ENCODE measurements around the gene ARHGAP35.
A peak's percentile ranks its signal among the peaks of the same experiment; 100 is the strongest.

The ARHGAP35 gene

DNA sequence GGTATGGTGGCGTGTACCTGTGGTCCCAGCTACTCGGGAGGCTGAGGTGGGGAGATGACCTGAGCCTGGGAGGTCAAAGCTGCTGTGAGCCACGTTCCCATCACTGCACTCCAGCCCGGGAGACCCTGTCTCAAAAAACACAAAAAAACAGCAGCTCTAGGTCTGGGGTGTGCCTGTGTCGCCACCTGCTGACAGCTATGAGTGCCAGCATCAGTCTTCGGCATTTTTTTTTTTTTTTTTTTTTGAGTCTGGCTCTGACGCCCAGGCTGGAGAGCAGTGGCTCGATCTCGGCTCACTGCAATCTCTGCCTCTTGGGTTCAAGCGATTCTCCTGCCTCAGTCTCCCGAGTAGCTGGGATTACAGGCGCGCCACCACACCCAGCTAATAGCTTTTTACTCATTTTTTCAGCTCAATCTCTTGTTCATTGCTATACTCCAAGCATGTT, 20.3 kb upstream of the ARHGAP35 start:
- Histone ChIP-seq H3K23ac (ENCODE audit: low read length) (no peak overlapping the region), H3K27me3 (ENCODE audit: insufficient read depth, low read length, poor library complexity) (no peaks in the 10 kb centered on the region), H2BK5ac (ENCODE audit: low read length) (no peak overlapping the region), H4K8ac (ENCODE audit: low read depth, low read length) (no peak overlapping the region), H3K27ac (ENCODE audit: low read depth, low read length) (no peak overlapping the region), H3K56ac (ENCODE audit: low read length) (no peak overlapping the region), H3K4me2 (ENCODE audit: low read length) (no peak overlapping the region), H2BK120ac (ENCODE audit: low read depth, low read length) (no peak overlapping the region), H3K36me3 (ENCODE audit: control insufficient read depth, insufficient read depth, low read length) (peaks cover 4% of the 10 kb centered on the region), H2BK15ac (replicated peaks; ENCODE audit: low read depth) (no peak overlapping the region), H4K5ac (ENCODE audit: low read length) (no peak overlapping the region), H3K4me3 (ENCODE audit: low read length) (no peak overlapping the region), H3K79me2 (ENCODE audit: control insufficient read depth, insufficient read depth, low read length) (no peaks in the 10 kb centered on the region), H3K4me1 (ENCODE audit: control insufficient read depth, low read depth, low read length) (no peaks in the 10 kb centered on the region), H2AK5ac (ENCODE audit: low read length) (no peak overlapping the region), H3K4ac (ENCODE audit: low read depth, low read length) (no peak overlapping the region), H3K18ac (ENCODE audit: low read length) (no peak overlapping the region), H3K9ac (ENCODE audit: low read length) (no peak overlapping the region), H3K79me1 (ENCODE audit: low read length) (peaks cover 2% of the 10 kb centered on the region)
- WGBS (ENCODE audit: extremely low coverage, insufficient coverage, low lambda C conversion rate) = no CpG with 5 or more reads among the region's 13 CpGs
- peak; percentile 91 for DNase-seq

DNA sequence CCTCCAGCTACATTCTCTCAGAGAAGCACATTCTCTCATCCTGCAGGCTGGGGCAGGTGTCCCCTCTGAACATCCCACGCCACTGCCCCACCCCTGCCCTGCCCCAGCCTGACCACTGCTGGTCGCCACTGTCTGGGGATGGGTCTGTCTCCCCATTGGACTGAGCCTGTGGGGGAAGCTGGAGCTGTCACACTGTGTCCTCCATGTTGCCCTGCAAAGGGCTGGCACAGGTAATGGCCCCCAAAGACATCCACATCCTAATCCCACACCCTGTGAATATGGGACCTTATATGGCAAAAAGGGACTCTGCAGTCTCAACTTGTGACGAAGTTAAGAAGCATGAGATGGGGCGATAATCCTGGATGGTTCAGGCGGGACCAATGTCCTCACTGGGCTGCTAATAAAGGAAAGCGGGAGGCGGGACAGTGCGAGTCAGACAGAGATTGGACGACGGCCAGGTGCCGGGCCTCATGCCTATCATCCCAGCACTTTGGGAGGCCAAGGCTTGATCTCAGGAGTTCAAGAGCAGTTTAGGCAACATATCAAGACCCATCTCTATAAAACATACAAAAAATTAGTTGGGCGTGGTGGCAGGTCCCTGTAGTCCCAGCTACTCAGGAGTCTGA, 19.2 kb upstream of the ARHGAP35 start:
- no CpG with 5 or more reads among the region's 12 CpGs for WGBS (ENCODE audit: extremely low coverage, insufficient coverage, low lambda C conversion rate)
- H3K36me3 ChIP-seq (ENCODE audit: control insufficient read depth, insufficient read depth, low read length) = peaks cover 4% of the 10 kb centered on the region

DNA sequence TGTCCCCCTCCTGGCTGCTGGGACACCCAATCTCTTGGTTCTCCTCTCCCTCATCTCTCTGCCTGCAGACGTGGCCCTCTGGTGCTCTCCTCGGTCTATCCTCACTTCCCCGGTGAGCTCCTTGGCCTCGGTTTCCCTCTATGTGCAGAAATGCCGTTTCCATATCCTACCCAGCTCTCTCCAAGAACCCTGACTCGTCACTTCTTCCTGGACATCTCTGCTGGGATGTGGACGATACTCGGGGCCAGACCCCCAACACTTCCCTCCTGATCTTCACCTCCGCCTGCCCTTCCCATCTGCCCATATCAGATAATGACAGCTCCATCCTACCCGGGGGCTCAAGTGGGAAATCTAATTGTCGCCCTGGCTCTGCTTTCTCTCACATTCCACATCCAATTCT, 18.0 kb upstream of the ARHGAP35 start:
- Histone ChIP-seq H2BK120ac (ENCODE audit: low read depth, low read length) (no peak overlapping the region), H3K27me3 (ENCODE audit: insufficient read depth, low read length, poor library complexity) (no peaks in the 10 kb centered on the region), H3K23ac (ENCODE audit: low read length) (no peak overlapping the region), H3K4ac (ENCODE audit: low read depth, low read length) (no peak overlapping the region), H3K18ac (ENCODE audit: low read length) (no peak overlapping the region), H2AK5ac (ENCODE audit: low read length) (no peak overlapping the region), H3K27ac (ENCODE audit: low read depth, low read length) (no peak overlapping the region), H3K4me2 (ENCODE audit: low read length) (no peak overlapping the region), H3K79me1 (ENCODE audit: low read length) (peaks cover 6% of the 10 kb centered on the region), H3K9ac (ENCODE audit: low read length) (no peak overlapping the region), H3K56ac (ENCODE audit: low read length) (no peak overlapping the region), H3K4me3 (ENCODE audit: low read length) (no peak overlapping the region), H2BK5ac (ENCODE audit: low read length) (no peak overlapping the region), H3K79me2 (ENCODE audit: control insufficient read depth, insufficient read depth, low read length) (peaks cover 3% of the 10 kb centered on the region), H4K8ac (ENCODE audit: low read depth, low read length) (no peak overlapping the region), H2BK15ac (replicated peaks; ENCODE audit: low read depth) (no peak overlapping the region), H3K36me3 (ENCODE audit: control insufficient read depth, insufficient read depth, low read length) (peaks cover 5% of the 10 kb centered on the region), H3K4me1 (ENCODE audit: control insufficient read depth, low read depth, low read length) (no peaks in the 10 kb centered on the region), H4K5ac (ENCODE audit: low read length) (no peak overlapping the region)
- WGBS (ENCODE audit: extremely low coverage, insufficient coverage, low lambda C conversion rate) = no CpG with 5 or more reads among the region's 11 CpGs
- DNase-seq = no peak

More for the DNA sequence above, 19.2 kb upstream of the ARHGAP35 start:
- no peak overlapping the region for H3K23ac ChIP-seq (ENCODE audit: low read length)
- no peak overlapping the region for H2BK120ac ChIP-seq (ENCODE audit: low read depth, low read length)
- no peak overlapping the region for H3K56ac ChIP-seq (ENCODE audit: low read length)
- no peaks in the 10 kb centered on the region for H3K27me3 ChIP-seq (ENCODE audit: insufficient read depth, low read length, poor library complexity)
- no peak overlapping the region for H3K18ac ChIP-seq (ENCODE audit: low read length)
- no peak overlapping the region for H3K9ac ChIP-seq (ENCODE audit: low read length)
- DNase-seq = no peak
- H4K5ac ChIP-seq (ENCODE audit: low read length) = no peak overlapping the region
- no peak overlapping the region for H3K4ac ChIP-seq (ENCODE audit: low read depth, low read length)
- no peak overlapping the region for H3K4me2 ChIP-seq (ENCODE audit: low read length)
- H3K4me1 ChIP-seq (ENCODE audit: control insufficient read depth, low read depth, low read length) = no peaks in the 10 kb centered on the region
- H3K4me3 ChIP-seq (ENCODE audit: low read length) = no peak overlapping the region
- no peak overlapping the region for H2AK5ac ChIP-seq (ENCODE audit: low read length)
- H2BK15ac ChIP-seq (replicated peaks; ENCODE audit: low read depth) = no peak overlapping the region
- H3K27ac ChIP-seq (ENCODE audit: low read depth, low read length) = no peak overlapping the region
- H4K8ac ChIP-seq (ENCODE audit: low read depth, low read length) = no peak overlapping the region
- no peaks in the 10 kb centered on the region for H3K79me2 ChIP-seq (ENCODE audit: control insufficient read depth, insufficient read depth, low read length)
- H2BK5ac ChIP-seq (ENCODE audit: low read length) = no peak overlapping the region
- H3K79me1 ChIP-seq (ENCODE audit: low read length) = peaks cover 2% of the 10 kb centered on the region

GRCh38 chr19:46844067-46844489, 16.7 kb upstream of the ARHGAP35 start:
- H3K4me1 ChIP-seq (ENCODE audit: control insufficient read depth, low read depth, low read length) = no peaks in the 10 kb centered on the region
- H3K18ac ChIP-seq (ENCODE audit: low read length) = no peak overlapping the region
- no peak overlapping the region for H3K4me2 ChIP-seq (ENCODE audit: low read length)
- no peak overlapping the region for H3K9ac ChIP-seq (ENCODE audit: low read length)
- peaks cover 8% of the 10 kb centered on the region for H3K79me2 ChIP-seq (ENCODE audit: control insufficient read depth, insufficient read depth, low read length)
- H2AK5ac ChIP-seq (ENCODE audit: low read length) = no peak overlapping the region
- H3K23ac ChIP-seq (ENCODE audit: low read length) = no peak overlapping the region
- peaks cover 9% of the 10 kb centered on the region for H3K79me1 ChIP-seq (ENCODE audit: low read length)
- peaks cover 5% of the 10 kb centered on the region for H3K36me3 ChIP-seq (ENCODE audit: control insufficient read depth, insufficient read depth, low read length)
- no peak overlapping the region for H2BK5ac ChIP-seq (ENCODE audit: low read length)
- DNase-seq = peak; percentile 74
- H3K4me3 ChIP-seq (ENCODE audit: low read length) = no peak overlapping the region
- no peak overlapping the region for H3K4ac ChIP-seq (ENCODE audit: low read depth, low read length)
- no peak overlapping the region for H4K8ac ChIP-seq (ENCODE audit: low read depth, low read length)
- no peak overlapping the region for H2BK120ac ChIP-seq (ENCODE audit: low read depth, low read length)
- H3K27me3 ChIP-seq (ENCODE audit: insufficient read depth, low read length, poor library complexity) = no peaks in the 10 kb centered on the region
- WGBS (ENCODE audit: extremely low coverage, insufficient coverage, low lambda C conversion rate) = no CpG with 5 or more reads among the region's 9 CpGs
- H3K56ac ChIP-seq (ENCODE audit: low read length) = no peak overlapping the region
- no peak overlapping the region for H3K27ac ChIP-seq (ENCODE audit: low read depth, low read length)
- no peak overlapping the region for H4K5ac ChIP-seq (ENCODE audit: low read length)
- no peak overlapping the region for H2BK15ac ChIP-seq (replicated peaks; ENCODE audit: low read depth)

DNA sequence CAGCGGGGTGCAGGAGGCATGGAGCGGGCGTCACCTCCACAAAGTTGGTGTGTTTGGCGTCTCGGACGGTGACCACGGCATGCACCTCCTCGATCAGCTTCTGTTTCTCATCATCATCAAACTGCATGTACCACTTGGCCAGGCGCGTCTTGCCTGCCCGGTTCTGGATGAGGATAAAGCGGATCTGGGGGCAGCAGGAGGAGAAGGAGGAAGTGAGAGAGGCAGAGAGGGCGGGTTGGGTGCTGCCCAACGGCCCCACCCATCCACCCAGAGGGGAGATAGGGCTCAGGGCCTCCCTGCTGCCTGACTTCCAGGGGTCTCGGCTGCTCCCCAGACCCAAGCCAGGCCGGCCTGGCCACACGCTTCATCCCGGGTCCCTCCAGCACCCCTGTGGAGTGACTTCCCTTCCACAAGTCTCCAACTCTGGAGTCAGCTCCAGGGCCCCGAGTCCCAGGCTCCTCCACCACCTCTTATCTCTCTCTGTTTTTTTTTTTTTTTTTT, 14.8 kb upstream of the ARHGAP35 start:
- DNase-seq = no peak

GRCh38 chr19:46847528-46847927, 13.3 kb upstream of the ARHGAP35 start:
- Histone ChIP-seq H2BK120ac (ENCODE audit: low read depth, low read length) (no peak overlapping the region), H4K5ac (ENCODE audit: low read length) (no peak overlapping the region), H3K9ac (ENCODE audit: low read length) (no peak overlapping the region), H3K56ac (ENCODE audit: low read length) (no peak overlapping the region), H2AK5ac (ENCODE audit: low read length) (no peak overlapping the region), H3K4me1 (ENCODE audit: control insufficient read depth, low read depth, low read length) (peaks cover 3% of the 10 kb centered on the region), H3K79me1 (ENCODE audit: low read length) (peaks cover 7% of the 10 kb centered on the region), H4K8ac (ENCODE audit: low read depth, low read length) (no peak overlapping the region), H3K4ac (ENCODE audit: low read depth, low read length) (no peak overlapping the region), H3K18ac (ENCODE audit: low read length) (no peak overlapping the region), H3K4me2 (ENCODE audit: low read length) (no peak overlapping the region), H3K27ac (ENCODE audit: low read depth, low read length) (no peak overlapping the region), H2BK5ac (ENCODE audit: low read length) (no peak overlapping the region), H3K27me3 (ENCODE audit: insufficient read depth, low read length, poor library complexity) (no peaks in the 10 kb centered on the region), H2BK15ac (replicated peaks; ENCODE audit: low read depth) (no peak overlapping the region), H3K23ac (ENCODE audit: low read length) (no peak overlapping the region), H3K4me3 (ENCODE audit: low read length) (no peak overlapping the region), H3K36me3 (ENCODE audit: control insufficient read depth, insufficient read depth, low read length) (peaks cover 1% of the 10 kb centered on the region), H3K79me2 (ENCODE audit: control insufficient read depth, insufficient read depth, low read length) (peaks cover 8% of the 10 kb centered on the region)
- WGBS (ENCODE audit: extremely low coverage, insufficient coverage, low lambda C conversion rate) = no CpG with 5 or more reads among the region's 11 CpGs
- no peak for DNase-seq

More for the DNA sequence above, 14.8 kb upstream of the ARHGAP35 start:
- WGBS (ENCODE audit: extremely low coverage, insufficient coverage, low lambda C conversion rate) = no CpG with 5 or more reads among the region's 19 CpGs
- Histone ChIP-seq H3K4me2 (ENCODE audit: low read length) (no peak overlapping the region), H2BK5ac (ENCODE audit: low read length) (no peak overlapping the region), H4K8ac (ENCODE audit: low read depth, low read length) (no peak overlapping the region), H3K36me3 (ENCODE audit: control insufficient read depth, insufficient read depth, low read length) (peaks cover 3% of the 10 kb centered on the region), H4K5ac (ENCODE audit: low read length) (no peak overlapping the region), H2BK120ac (ENCODE audit: low read depth, low read length) (no peak overlapping the region), H3K4me1 (ENCODE audit: control insufficient read depth, low read depth, low read length) (peaks cover 3% of the 10 kb centered on the region), H3K4me3 (ENCODE audit: low read length) (no peak overlapping the region), H3K23ac (ENCODE audit: low read length) (no peak overlapping the region), H2BK15ac (replicated peaks; ENCODE audit: low read depth) (no peak overlapping the region), H3K56ac (ENCODE audit: low read length) (no peak overlapping the region), H3K18ac (ENCODE audit: low read length) (no peak overlapping the region), H3K79me1 (ENCODE audit: low read length) (peaks cover 7% of the 10 kb centered on the region), H3K9ac (ENCODE audit: low read length) (no peak overlapping the region), H3K27me3 (ENCODE audit: insufficient read depth, low read length, poor library complexity) (no peaks in the 10 kb centered on the region), H3K79me2 (ENCODE audit: control insufficient read depth, insufficient read depth, low read length) (peaks cover 8% of the 10 kb centered on the region), H3K27ac (ENCODE audit: low read depth, low read length) (no peak overlapping the region), H2AK5ac (ENCODE audit: low read length) (no peak overlapping the region), H3K4ac (ENCODE audit: low read depth, low read length) (no peak overlapping the region)

All from mesendoderm (in vitro differentiated cells).